GM12892 (cell line): Measurements from ENCODE around the gene RIIAD1.
"Not testable (repeated sequence)": the region's sequence is repeated elsewhere in the genome, so short reads cannot be mapped to it uniquely, and the experiment has no call there.

Experiments used
- DNase-seq: peaks from one replicate; pipeline ENCODE4 v3.0.0; 2011; ENCODE audit not compliant: insufficient read length
- FAIRE-seq: peaks from 2 replicates; lab custom pipeline; 2011; peaks lifted over from hg19 to GRCh38; lab: Jason Lieb, UNC
- POLR2A ChIP-seq: IDR thresholded peaks from 2 replicates; pipeline ENCODE4 v1.6.1; 2011; ENCODE audit warnings: low read depth, low read length, control low read depth
- POLR2AphosphoS5 ChIP-seq: IDR thresholded peaks from 2 replicates; pipeline ENCODE4 v1.6.1; 2011; ENCODE audit warnings: low read depth, low read length, control low read depth
- TAF1 ChIP-seq: IDR thresholded peaks from 2 replicates; pipeline ENCODE4 v1.6.1; 2011; ENCODE audit warnings: low read depth, mild to moderate bottlenecking, control low read depth, low read length, borderline replicate concordance

The RIIAD1 gene

DNA sequence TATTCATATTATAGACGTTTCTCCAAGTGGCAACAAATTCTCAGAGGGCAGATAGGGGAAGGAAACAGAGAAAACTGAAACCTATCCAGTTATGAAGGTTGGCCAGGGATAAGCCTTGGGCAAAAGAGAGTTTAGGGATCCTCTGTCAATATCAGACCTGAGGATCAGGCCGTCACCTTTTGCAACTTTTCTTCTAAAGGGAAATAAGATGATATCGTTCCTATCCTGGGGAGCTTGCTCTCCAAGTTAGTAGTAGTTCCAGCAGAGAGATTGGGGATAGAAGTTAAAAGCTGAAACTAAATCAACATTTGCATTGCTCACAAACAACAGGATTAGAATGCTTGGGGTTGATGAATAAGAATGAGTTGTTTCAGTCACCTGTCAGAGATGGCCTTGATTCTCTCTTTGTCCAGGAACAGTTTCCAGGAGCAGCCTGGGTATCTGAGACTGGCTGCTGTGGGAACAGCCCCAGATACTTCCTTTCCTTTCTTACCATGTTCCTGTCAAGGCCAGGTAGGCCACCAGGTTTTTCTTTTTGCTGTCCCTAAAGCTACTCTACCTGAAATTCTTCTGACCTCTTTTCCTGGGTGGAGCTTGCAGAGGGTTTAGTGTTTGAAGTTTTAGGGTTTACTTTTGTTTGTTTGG lies 2.5 kb downstream of the RIIAD1 start:
- TF ChIP-seq TAF1 (no peak), POLR2A (no peak), POLR2AphosphoS5 (no peak)
- DNase-seq (no peak), FAIRE-seq (no peak)

- no peak for FAIRE-seq
- TF ChIP-seq POLR2A (no peak), POLR2AphosphoS5 (no peak), TAF1 (no peak)
- no peak for DNase-seq
Measured at GRCh38 chr1:151728151-151729054, 7.1 kb downstream of the RIIAD1 start.

GRCh38 chr1:151729157-151729965 lies 8.0 kb downstream of the RIIAD1 start:
- DNase-seq (no peak), FAIRE-seq (no peak)
- TF ChIP-seq POLR2A (no peak), POLR2AphosphoS5 (no peak), TAF1 (no peak)

DNA sequence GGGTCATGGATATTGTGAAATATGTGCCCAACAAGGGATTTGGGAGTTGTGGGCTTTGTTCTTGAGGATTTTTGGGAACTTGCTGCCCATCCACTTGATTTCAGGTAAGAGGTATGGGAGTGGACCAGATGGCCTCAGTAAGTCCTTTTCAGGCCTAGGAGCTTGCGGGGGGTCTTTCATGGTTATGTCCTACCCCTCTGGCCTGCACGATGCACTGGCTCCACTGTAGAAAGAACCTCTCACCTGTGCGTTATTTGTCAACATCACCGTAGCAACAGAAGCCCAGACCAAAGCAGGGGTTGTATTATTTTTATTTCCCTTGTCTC lies 8.6 kb downstream of the RIIAD1 start:
- no peak for DNase-seq
- no peak for FAIRE-seq
- TF ChIP-seq TAF1 (no peak), POLR2AphosphoS5 (no peak), POLR2A (no peak)

GRCh38 chr1:151733126-151733525 lies 11.8 kb downstream of the RIIAD1 start:
- no peak for FAIRE-seq
- no peak for TF ChIP-seq POLR2A
- no peak for TF ChIP-seq TAF1
- TF ChIP-seq POLR2AphosphoS5: no peak

DNA sequence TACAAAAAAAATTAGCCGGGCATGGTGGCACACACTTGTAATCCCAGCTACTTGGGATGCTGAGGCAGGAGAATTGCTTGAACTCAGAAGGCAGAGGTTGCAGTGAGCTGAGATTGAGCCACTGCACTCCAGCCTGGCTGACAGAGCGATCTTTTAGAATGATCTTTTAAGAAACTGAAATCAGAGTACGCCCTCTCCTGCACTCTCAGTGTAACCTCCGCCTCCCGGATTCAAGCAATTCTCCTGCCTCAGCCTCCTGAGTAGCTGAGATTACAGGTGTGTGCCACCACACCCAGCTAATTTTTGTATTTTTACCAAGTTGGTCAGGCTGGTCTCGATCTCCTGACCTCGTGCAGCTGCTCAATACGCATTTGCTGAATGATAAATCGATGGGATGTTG lies 12.7 kb downstream of the RIIAD1 start:
- DNase-seq, FAIRE-seq: not testable (repeated sequence)

More at GRCh38 chr1:151733126-151733525, 11.8 kb downstream of the RIIAD1 start:
- no peak for DNase-seq

- DNase-seq (no peak), FAIRE-seq (no peak)
- no peak for TF ChIP-seq POLR2A
- no peak for TF ChIP-seq TAF1
- TF ChIP-seq POLR2AphosphoS5: no peak
Measured at GRCh38 chr1:151737026-151737425, 15.7 kb downstream of the RIIAD1 start.

- TF ChIP-seq POLR2A: no peak
- no peak for TF ChIP-seq TAF1
- no peak for TF ChIP-seq POLR2AphosphoS5
- DNase-seq: no peak
- no peak for FAIRE-seq
Measured at GRCh38 chr1:151737479-151737878, 16.2 kb downstream of the RIIAD1 start.

DNA sequence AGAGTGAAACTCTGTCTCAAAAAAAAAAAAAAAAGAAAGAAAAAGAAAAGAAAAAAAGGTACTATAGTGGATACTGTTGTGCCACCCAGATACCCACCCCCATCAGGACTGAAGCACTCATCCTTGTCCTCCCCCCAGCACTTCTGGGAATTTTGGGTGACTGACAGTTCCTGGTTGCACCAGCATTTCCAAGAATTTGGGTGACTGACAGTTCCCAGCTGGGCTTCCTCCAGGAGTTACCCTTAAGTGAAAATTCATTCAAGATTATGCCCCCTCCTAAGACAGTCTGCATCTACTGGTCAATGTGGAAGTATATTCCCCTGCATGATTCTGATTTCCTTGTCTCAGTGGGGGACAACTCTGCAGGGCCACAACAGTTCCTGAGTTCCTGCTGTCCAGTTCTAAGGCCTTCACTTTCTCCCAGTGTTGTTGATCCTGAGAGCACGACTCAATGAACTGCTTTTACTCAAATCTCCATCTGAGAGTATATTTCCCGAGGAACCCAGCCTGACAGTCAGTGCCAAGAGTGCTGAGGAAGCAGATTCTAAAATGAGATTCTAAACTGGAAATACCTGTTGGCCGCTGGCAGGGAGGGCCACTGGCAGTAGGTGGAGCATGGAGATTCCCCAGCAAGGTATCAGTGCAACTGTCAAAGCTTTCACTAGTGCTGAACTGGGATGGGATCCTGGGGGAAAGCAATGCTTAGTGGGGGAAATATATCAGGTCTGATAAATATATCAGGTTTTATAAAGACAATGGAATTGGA lies 18.5 kb downstream of the RIIAD1 start:
- FAIRE-seq (no peak), DNase-seq (no peak)
- no peak for TF ChIP-seq POLR2AphosphoS5
- no peak for TF ChIP-seq POLR2A
- TF ChIP-seq TAF1: no peak

- TF ChIP-seq POLR2A (no peak), TAF1 (no peak), POLR2AphosphoS5 (no peak)
- FAIRE-seq (no peak), DNase-seq (no peak)
Measured at GRCh38 chr1:151741516-151741915, 20.2 kb downstream of the RIIAD1 start.

DNA sequence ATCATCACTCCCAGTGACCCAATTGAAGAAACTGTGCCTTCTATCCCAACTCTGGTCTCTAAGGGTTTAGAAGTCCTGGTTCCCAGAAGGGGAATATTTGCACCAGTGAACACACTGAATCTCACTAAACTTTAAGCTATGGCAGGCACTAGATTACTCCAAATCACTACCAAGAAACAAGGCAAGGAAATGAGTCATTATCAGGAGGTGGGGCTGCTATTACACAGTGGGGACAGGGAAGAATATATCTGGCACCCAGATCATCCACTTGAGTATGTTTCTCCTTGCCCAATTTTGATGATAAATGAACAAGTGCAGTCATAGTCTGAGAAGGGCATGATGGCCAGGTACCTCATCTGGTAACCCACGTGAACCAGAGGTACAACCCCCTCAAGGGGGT lies 35.0 kb downstream of the RIIAD1 start:
- DNase-seq (no peak), FAIRE-seq (no peak)
- TF ChIP-seq POLR2AphosphoS5: no peak
- TF ChIP-seq POLR2A: no peak
- TF ChIP-seq TAF1: no peak
